NCI-H748 treated with DMSO at 0.1 percent for 48 hours (cell line): Measurements from ENCODE around the gene ADGRA3.

ENCODE experiments used
- DNase-seq: peaks from one replicate; lab custom pipeline; 2025; lab: John Stamatoyannopoulos, UW

ADGRA3 gene

GRCh38 chr4:22512306-22512705 is 3.6 kb downstream of the ADGRA3 start:
- DNase-seq = no peak

GRCh38 chr4:22510750-22511149 is 5.1 kb downstream of the ADGRA3 start:
- DNase-seq = no peak

GRCh38 chr4:22508376-22508775 is 7.5 kb downstream of the ADGRA3 start:
- DNase-seq = no peak

- DNase-seq = no peak
Observed at GRCh38 chr4:22504922-22505321, 10.9 kb downstream of the ADGRA3 start.

- no peak for DNase-seq
Observed at GRCh38 chr4:22504447-22504846, 11.4 kb downstream of the ADGRA3 start.

GRCh38 chr4:22502895-22503814 is 12.7 kb downstream of the ADGRA3 start:
- DNase-seq = no peak

- DNase-seq = no peak
Observed at GRCh38 chr4:22501715-22502095, 14.2 kb downstream of the ADGRA3 start.

- DNase-seq = no peak
Observed at GRCh38 chr4:22500831-22501714, 14.8 kb downstream of the ADGRA3 start.

GRCh38 chr4:22500128-22500611 is 15.7 kb downstream of the ADGRA3 start:
- DNase-seq = peak; percentile 59

- DNase-seq = no peak
Observed at GRCh38 chr4:22498866-22499265, 17.0 kb downstream of the ADGRA3 start.

GRCh38 chr4:22496165-22496813 is 19.6 kb downstream of the ADGRA3 start:
- DNase-seq = no peak

GRCh38 chr4:22493523-22493922 is 22.3 kb downstream of the ADGRA3 start:
- no peak for DNase-seq

- DNase-seq = no peak
Observed at GRCh38 chr4:22492987-22493386, 22.9 kb downstream of the ADGRA3 start.

- no peak for DNase-seq
Observed at GRCh38 chr4:22491939-22492338, 23.9 kb downstream of the ADGRA3 start.

GRCh38 chr4:22490718-22491315 is 25.0 kb downstream of the ADGRA3 start:
- DNase-seq = no peak

- DNase-seq = no peak
Observed at GRCh38 chr4:22488106-22488505, 27.8 kb downstream of the ADGRA3 start.

- DNase-seq = no peak
Observed at GRCh38 chr4:22487328-22487727, 28.5 kb downstream of the ADGRA3 start.

GRCh38 chr4:22486276-22486675 is 29.6 kb downstream of the ADGRA3 start:
- DNase-seq = no peak

GRCh38 chr4:22485737-22486136 is 30.1 kb downstream of the ADGRA3 start:
- DNase-seq = no peak

GRCh38 chr4:22483551-22483981 is 32.3 kb downstream of the ADGRA3 start:
- DNase-seq = no peak

- DNase-seq = no peak
Observed at GRCh38 chr4:22482250-22483127, 33.4 kb downstream of the ADGRA3 start.
